GM18502 (cell line): ENCODE measurements around the gene OR6N1.

Source experiments
- ATAC-seq: cut with Tn5 transposase; IDR thresholded peaks from one replicate; pipeline ENCODE4 v1.9.1; 2021; ENCODE audit warnings: mild to moderate bottlenecking; ENCODE audit not compliant: unreplicated experiment, poor library complexity

Gene OR6N1

GRCh38 chr1:158754420-158754819 lies 17.6 kb downstream of the OR6N1 start, which contains the start of gene OR6K6:
Gene OR6K6, plus strand, starts transcription at chr1:158754720. Its CDS starts 168 bp downstream, at chr1:158754888.
- ATAC-seq: no peak

DNA sequence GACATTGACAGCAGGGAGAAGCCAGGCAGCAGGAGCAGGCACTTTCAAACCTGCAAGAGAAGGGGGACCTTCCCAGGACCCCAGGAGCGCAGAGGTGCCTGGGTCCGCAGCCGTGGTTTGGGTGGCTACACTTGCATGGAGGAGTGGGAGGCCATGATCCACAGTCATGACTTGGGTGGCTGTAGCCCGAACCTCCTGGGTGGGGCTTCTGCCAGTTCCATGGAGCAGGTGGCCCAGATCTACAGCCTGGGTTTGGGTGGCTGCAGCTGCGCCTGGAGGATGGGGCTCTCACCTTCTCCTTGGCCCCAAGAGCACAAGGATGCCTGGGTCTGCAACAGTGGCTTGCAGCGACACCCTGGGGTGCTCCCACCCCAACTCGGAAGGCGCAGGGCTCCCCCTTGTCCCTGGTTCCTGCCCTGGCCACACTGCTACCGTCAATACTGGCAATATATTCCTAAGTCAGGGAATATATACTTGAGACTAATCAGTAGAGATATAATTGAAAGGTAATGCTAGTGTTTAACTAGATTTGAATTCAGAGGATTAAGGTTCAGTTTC lies 19.8 kb downstream of the OR6N1 start:
- ATAC-seq: no peak

GRCh38 chr1:158735848-158736247 lies 36.1 kb downstream of the OR6N1 start:
- no peak for ATAC-seq

- ATAC-seq: no peak
Measured at GRCh38 chr1:158732524-158732923, 39.5 kb downstream of the OR6N1 start.

DNA sequence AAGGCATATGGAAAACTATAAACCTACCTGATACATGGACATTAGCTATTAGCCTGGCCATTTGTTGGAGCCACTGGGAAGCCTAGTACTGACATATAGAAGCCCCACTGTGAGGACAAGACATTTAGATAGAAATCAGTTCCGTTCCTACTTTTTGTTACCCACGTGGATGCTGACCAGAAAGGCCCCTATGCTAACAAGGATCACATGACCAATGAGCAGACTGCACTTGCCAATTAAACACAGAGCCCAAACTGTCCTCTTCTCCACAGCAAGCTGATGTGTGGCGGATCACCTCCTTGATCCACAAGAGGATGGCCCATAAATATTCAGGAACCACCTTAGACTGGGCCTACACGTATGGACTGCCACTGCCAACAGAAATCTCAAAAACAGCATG lies 40.3 kb downstream of the OR6N1 start:
- no peak for ATAC-seq

DNA sequence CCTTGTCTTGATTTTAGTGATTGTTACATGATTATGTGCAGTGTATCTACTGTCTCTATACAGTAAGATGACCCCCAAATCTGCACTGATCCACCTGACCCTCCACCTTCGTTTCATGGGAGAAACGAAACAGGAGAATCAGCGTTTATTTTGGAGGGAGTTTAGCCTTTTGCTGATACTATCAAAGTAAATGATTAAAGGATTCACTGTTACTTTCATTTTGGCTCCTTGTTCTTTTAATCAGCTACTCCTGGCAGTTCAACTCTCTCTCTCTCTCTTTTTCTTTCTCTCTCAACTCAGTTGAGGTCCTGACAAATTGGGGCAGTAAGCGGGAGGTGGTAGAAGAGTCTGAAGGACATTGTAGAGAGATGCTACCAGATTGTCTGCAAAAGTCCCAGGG lies 41.5 kb downstream of the OR6N1 start:
- no peak for ATAC-seq

GRCh38 chr1:158728510-158729225 lies 43.3 kb downstream of the OR6N1 start:
- no peak for ATAC-seq

DNA sequence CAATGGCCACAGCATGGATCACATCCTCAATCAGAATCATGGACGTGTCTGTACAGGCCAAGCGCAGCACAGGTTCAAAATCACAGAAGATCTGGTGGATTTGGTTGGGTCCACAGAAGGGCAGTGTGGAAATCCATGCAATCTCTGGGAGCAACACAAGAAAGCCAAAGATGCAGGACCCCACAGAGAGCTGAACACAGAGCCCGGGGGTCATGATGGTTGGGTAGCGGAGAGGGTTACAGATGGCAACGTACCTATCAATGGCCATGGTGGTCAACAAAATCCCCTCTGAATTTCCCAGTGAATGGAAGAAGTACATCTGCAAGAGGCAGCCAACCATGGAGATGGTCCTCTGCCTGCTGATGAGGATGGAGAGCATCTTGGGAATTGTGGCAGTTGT lies 47.6 kb downstream of the OR6N1 start:
- no peak for ATAC-seq

GRCh38 chr1:158720620-158721019 lies 51.4 kb downstream of the OR6N1 start, which contains the start of gene OR6K3:
Gene OR6K3, minus strand, starts transcription at chr1:158720720. Its CDS starts 2,605 bp downstream, at chr1:158718115.
- no peak for ATAC-seq

DNA sequence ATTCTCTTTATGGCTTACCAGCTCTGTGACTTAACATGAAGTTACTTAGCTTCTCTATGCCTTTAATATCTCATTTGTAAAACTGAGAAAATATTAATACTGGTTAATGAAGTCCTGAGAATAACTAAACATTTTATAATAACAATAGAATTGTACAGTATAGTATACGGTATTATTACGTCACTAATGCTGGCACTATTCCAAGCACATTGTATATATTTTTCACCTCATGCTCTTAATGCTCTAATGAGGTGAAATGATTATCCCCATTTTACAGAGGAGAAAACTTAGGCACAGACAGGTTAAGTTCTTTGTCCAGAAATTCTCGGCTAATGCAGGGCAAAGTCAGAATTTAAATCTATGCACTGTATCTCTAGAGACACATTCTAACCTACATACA lies 52.3 kb downstream of the OR6N1 start:
- no peak for ATAC-seq

DNA sequence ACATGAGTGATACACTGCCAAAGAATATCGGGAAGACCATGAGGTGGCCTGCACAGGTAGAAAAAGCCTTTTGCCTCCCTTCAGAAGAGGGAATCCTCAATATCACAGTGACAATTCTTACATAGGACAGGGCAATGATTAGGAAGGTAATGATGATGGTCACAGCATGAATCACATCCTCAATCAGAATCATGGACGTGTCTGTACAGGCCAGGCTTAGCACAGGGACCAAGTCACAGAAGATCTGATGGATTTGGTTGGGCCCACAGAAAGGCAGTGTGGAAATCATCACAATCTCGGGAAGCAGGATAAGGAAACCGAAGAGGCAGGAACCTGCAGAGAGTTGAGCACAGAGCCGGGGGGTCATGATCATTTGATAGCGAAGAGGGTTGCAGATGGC lies 54.7 kb downstream of the OR6N1 start:
- no peak for ATAC-seq

DNA sequence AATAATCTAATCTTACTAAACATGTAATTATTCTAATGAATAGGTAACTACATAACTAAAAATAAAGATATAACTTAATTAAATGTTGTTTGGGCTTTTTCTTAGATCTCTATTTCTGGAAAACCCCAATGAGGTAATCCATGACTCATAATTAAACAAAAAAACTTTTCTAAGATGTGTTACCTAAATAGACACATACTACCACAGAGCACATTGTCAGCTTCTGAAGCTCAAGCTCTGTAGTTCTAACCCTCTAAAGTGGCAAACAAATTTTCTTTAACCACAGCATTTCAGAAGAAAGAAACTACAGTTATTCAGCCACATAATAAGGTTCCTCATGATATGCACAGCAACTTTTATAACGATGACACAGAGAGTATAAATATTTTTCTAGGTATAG lies 55.7 kb downstream of the OR6N1 start:
- ATAC-seq: peak; percentile 44

DNA sequence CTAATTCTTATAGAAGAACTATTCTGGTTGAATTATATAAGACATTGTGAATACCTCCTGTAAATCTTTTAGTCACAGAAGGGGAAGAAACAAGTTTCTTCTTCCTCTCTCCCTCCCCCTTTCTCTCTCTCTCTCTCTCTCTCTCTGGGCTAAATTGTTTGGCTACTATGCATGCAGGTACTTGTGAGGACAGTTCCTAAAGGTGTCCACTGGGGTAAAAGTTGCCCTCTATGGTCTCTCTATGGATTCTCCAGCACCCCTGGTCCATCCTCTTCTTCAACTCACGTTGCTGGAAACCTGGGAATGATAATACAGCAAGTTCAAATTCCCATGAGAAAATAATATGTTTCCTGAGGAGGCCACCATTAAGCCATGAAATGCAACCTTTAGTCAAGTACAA lies 57.2 kb downstream of the OR6N1 start:
- no peak for ATAC-seq
